ENCODE measurements around the gene SCLT1. TPM values are rescaled to one million over a fixed set of nuclear protein-coding genes. Genes with fewer than 3 reads are reported as not detected.
"Not testable (repeated sequence)": the region's sequence is repeated elsewhere in the genome, so short reads cannot be mapped to it uniquely, and the experiment has no call there.

Gene SCLT1
- total RNA-seq, 1 experiment from 2014 or later = 13.3 TPM

DNA sequence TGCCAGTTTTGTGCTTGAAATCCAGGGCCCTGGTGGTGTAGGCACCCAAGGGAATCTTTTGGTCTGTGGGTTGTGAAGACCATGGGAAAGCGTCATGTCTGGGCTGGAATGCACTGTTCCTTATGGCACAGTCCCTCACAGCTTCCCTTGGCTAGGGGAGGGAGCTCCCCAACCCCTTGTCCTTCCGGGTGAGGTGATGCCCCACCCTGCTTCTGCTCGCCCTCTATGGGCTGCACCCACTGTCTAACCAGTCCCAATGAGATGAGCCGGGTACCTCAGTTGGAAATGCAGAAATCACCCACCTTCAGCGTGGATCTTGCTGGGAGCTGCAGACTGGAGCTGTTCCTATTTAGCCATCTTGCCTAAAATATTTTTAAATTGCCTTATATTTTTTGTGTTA lies 33.3 kb upstream of the SCLT1 start:
- DNase-seq (ENCODE audit: low read depth, low spot score); ATAC-seq; H3K9me2 ChIP-seq (ENCODE audit: insufficient read depth); H3K4me3 ChIP-seq (replicated peaks in 1 of 2; ENCODE audit: low read depth in 1 of 2, low read length in 2 of 2); H3K79me2 ChIP-seq (ENCODE audit: insufficient read depth, low read length); H3K27me3 ChIP-seq (ENCODE audit: insufficient read depth, low read length); H3K4me2 ChIP-seq (ENCODE audit: low read length); BruUV-seq (replicated peaks); H2AFZ ChIP-seq (ENCODE audit: low read depth, low read length, poor library complexity, severe bottlenecking); CTCF ChIA-PET; intact Hi-C loops (cut with micrococcal nuclease); POLR2A ChIA-PET; H3K9me3 ChIP-seq (ENCODE audit: control insufficient read depth in 1 of 2, insufficient read depth in 1 of 2, low read depth in 1 of 2, low read length in 2 of 2); H3K4me1 ChIP-seq (ENCODE audit: control insufficient read depth in 1 of 2, insufficient read depth in 2 of 2, low read length in 2 of 2); H4K20me1 ChIP-seq (ENCODE audit: insufficient read depth); H3K9ac ChIP-seq (ENCODE audit: low read length); RAD21 ChIA-PET (ENCODE audit: low non-redundant PET in 1 of 2, low total read pairs in 2 of 2, uncharacterized antibody in 2 of 2, unreplicated experiment in 2 of 2); H3K27ac ChIP-seq (ENCODE audit: low read depth, low read length); H3K36me3 ChIP-seq (ENCODE audit: control insufficient read depth in 1 of 2, insufficient read depth in 2 of 2, low read length in 2 of 2): not testable (repeated sequence)

- Histone ChIP-seq H3K27ac (ENCODE audit: low read depth, low read length) (no peak overlapping the region), H3K9ac (ENCODE audit: low read length) (no peak overlapping the region), H4K20me1 (ENCODE audit: insufficient read depth) (no peaks in the 10 kb centered on the region), H3K9me3 (ENCODE audit: control insufficient read depth in 1 of 2, insufficient read depth in 1 of 2, low read depth in 1 of 2, low read length in 2 of 2) (no peaks in the 10 kb centered on the region), H3K9me2 (ENCODE audit: insufficient read depth) (no peaks in the 10 kb centered on the region), H3K79me2 (ENCODE audit: insufficient read depth, low read length) (no peaks in the 10 kb centered on the region), H3K4me3 (replicated peaks in 1 of 2; ENCODE audit: low read depth in 1 of 2, low read length in 2 of 2) (no peak overlapping the region), H3K27me3 (ENCODE audit: insufficient read depth, low read length) (no peaks in the 10 kb centered on the region), H3K36me3 (ENCODE audit: control insufficient read depth in 1 of 2, insufficient read depth in 2 of 2, low read length in 2 of 2) (no peaks in the 10 kb centered on the region), H3K4me2 (ENCODE audit: low read length) (no peak overlapping the region), H3K4me1 (ENCODE audit: control insufficient read depth in 1 of 2, insufficient read depth in 2 of 2, low read length in 2 of 2) (no peaks in the 10 kb centered on the region), H2AFZ (ENCODE audit: low read depth, low read length, poor library complexity, severe bottlenecking) (no peak overlapping the region)
- ChIA-PET CTCF (no interaction called here), RAD21 (ENCODE audit: low non-redundant PET in 1 of 2, low total read pairs in 2 of 2, uncharacterized antibody in 2 of 2, unreplicated experiment in 2 of 2) (no interaction called here), POLR2A (no interaction called here)
- no TSS peak for BruUV-seq (replicated peaks)
- DNase-seq (ENCODE audit: low read depth, low spot score) = no peak
- TF ChIP-seq SRF (IDR thresholded peaks at IDR 0.05; ENCODE audit: low read depth) = no peak
- no peak for TF ChIP-seq POLR2AphosphoS5 (IDR thresholded peaks at IDR 0.05; ENCODE audit: low read depth, low read length)
- no peak for TF ChIP-seq RAD21 (IDR thresholded peaks at IDR 0.05; ENCODE audit: low read depth)
- no peak for TF ChIP-seq TCF7L2 (IDR thresholded peaks at IDR 0.05; ENCODE audit: borderline replicate concordance, extremely low read depth, insufficient read depth, insufficient read length)
- TF ChIP-seq JUND (IDR thresholded peaks at IDR 0.05) = no peak
- TF ChIP-seq EZH2 (IDR thresholded peaks at IDR 0.05) = no peak
- TF ChIP-seq SP1 (IDR thresholded peaks at IDR 0.05; ENCODE audit: low read depth) = no peak
- TF ChIP-seq, protein P1, sequence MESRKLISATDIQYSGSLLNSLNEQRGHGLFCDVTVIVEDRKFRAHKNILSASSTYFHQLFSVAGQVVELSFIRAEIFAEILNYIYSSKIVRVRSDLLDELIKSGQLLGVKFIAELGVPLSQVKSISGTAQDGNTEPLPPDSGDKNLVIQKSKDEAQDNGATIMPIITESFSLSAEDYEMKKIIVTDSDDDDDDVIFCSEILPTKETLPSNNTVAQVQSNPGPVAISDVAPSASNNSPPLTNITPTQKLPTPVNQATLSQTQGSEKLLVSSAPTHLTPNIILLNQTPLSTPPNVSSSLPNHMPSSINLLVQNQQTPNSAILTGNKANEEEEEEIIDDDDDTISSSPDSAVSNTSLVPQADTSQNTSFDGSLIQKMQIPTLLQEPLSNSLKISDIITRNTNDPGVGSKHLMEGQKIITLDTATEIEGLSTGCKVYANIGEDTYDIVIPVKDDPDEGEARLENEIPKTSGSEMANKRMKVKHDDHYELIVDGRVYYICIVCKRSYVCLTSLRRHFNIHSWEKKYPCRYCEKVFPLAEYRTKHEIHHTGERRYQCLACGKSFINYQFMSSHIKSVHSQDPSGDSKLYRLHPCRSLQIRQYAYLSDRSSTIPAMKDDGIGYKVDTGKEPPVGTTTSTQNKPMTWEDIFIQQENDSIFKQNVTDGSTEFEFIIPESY (IDR thresholded peaks at IDR 0.05; ENCODE audit: extremely low read depth, insufficient replicate concordance, low read length) = no peak
- TF ChIP-seq ZFX (IDR thresholded peaks at IDR 0.05) = no peak
- no peak for TF ChIP-seq CEBPB (IDR thresholded peaks at IDR 0.05; ENCODE audit: low read depth)
- no peak for TF ChIP-seq ATF3 (IDR thresholded peaks at IDR 0.05)
- TF ChIP-seq EGR1 (IDR thresholded peaks at IDR 0.05; ENCODE audit: low read depth) = no peak
- intact Hi-C loops (cut with micrococcal nuclease) = no loop called here
- no peak for ATAC-seq
Measured at GRCh38 chr4:129117705-129118104, 24.4 kb upstream of the SCLT1 start.

All from HCT116 (cell line).